ENCODE data around the gene S100A1. TPM values are rescaled to one million over a fixed set of nuclear protein-coding genes. Genes with fewer than 3 reads are reported as not detected.

S100A1 gene
- total RNA-seq, 1 experiment from 2014 or later: not detected

DNA sequence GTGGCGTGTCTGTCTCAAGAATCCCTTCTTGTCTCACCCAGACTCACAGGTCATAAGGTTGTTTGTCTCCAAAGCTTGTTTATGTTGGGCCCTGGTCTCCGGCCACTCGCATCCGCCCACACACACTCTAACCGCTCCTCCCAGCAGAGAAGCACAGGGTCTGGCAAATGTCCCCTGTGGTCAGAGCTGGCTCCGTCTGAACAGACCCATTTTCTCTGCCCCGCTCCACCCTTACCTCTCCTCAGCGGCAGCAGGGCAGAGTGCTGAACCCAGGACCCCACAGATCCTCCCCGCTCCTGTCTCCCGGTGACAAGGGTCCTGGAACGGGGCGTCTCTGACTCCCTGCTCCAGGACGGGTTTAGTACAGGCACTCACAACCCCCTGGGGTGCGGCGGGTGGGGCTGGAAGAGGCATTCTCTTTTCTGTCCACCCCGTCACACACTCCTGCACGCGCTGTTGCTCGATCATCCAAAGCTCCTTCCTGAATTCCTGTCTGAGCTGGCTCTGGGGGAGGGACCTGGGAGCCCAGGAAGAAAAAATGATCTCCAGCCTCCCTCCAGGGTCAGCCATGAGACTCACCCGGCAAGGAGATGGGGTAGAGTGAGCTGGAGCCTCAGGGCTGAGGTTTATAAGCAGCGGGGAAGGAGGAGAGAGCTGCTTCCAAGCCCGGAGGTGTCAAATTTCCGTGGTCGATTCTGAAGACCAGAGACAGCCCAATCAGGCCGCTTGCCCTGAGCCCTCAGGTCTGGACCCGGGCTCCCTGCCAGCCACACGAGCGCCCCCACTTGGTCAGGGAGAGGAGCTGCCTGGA is 1.1 kb upstream of the S100A1 start, which contains the start of gene S100A13:
S100A13 (minus strand) TSS at position 602 of the 811 bp plus-strand sequence. CDS start 1,033 bp downstream, outside the sequence.
- H3K9ac ChIP-seq (ENCODE audit: extremely low read depth, insufficient read length, low read length): peak within 1 kb of the TSS; percentile 49
- Mint-ChIP-seq H3K36me3 (ENCODE audit: insufficient read depth in 1 of 3, low read depth in 3 of 3) (peaks cover 11 to 22% (median 21%) of the 10 kb centered on the region in 3 experiments), H3K27ac (peak within 1 kb of the TSS; percentile 93 to 95 (median 93)), H3K27me3 (ENCODE audit: low read depth) (0 out of 2 replicates have a peak, but pooled peaks cover 2% of the 10 kb centered on the region), H3K4me1 (peaks cover 49 to 50% of the 10 kb centered on the region in 2 experiments), H3K4me3 (peak within 1 kb of the TSS; percentile 74 to 87), H3K9me3 (no peaks in the 10 kb centered on the region; a peak in 1 of 5 replicates)
- H3K9me3 ChIP-seq (ENCODE audit: control insufficient read depth, low read depth, low read length): no peaks in the 10 kb centered on the region
- H3K18ac ChIP-seq (ENCODE audit: insufficient read length, low read depth, low read length): peak within 1 kb of the TSS; percentile 93
- H3K14ac ChIP-seq (ENCODE audit: insufficient read depth, low read length): peak within 1 kb of the TSS; percentile 77
- no peaks in the 10 kb centered on the region for H3K79me2 ChIP-seq (ENCODE audit: insufficient read depth, low read length)
- H3K23ac ChIP-seq (ENCODE audit: insufficient read length, low read depth, low read length): no peak within 1 kb of the TSS
- no CpG with 5 or more reads among the region's 28 CpGs for WGBS (ENCODE audit: extremely low coverage, insufficient read length, low lambda C conversion rate)
- no peaks in the 10 kb centered on the region for H4K20me1 ChIP-seq (ENCODE audit: control insufficient read depth, insufficient read depth, insufficient read length)
- H3K27ac ChIP-seq (ENCODE audit: insufficient read length, low read depth, low read length): no peak within 1 kb of the TSS
- H2BK5ac ChIP-seq (ENCODE audit: insufficient read length, low read length): no peak within 1 kb of the TSS
- no peak within 1 kb of the TSS for H2BK15ac ChIP-seq (ENCODE audit: low read depth, low read length)
- H4K5ac ChIP-seq (ENCODE audit: insufficient read length, low read depth, low read length): no peak within 1 kb of the TSS
- H3T11ph ChIP-seq (ENCODE audit: low read length): no peak within 1 kb of the TSS
- no peak within 1 kb of the TSS for H3K56ac ChIP-seq (ENCODE audit: insufficient read length, low read depth, low read length)
- no peak within 1 kb of the TSS for H2BK12ac ChIP-seq (ENCODE audit: insufficient read length, low read depth, low read length)
- H2BK20ac ChIP-seq (ENCODE audit: low read depth, low read length, poor library complexity, severe bottlenecking): no peak within 1 kb of the TSS
- H3K27me3 ChIP-seq (ENCODE audit: insufficient read depth, low read length): no peaks in the 10 kb centered on the region
- H3K4me1 ChIP-seq (ENCODE audit: insufficient read depth, low read length): 0 out of 2 replicates have a peak, but pooled peaks cover 4% of the 10 kb centered on the region
- H4K8ac ChIP-seq (replicated peaks; ENCODE audit: insufficient read length, low read depth, low read length): no peak within 1 kb of the TSS
- TF ChIP-seq, protein P1, sequence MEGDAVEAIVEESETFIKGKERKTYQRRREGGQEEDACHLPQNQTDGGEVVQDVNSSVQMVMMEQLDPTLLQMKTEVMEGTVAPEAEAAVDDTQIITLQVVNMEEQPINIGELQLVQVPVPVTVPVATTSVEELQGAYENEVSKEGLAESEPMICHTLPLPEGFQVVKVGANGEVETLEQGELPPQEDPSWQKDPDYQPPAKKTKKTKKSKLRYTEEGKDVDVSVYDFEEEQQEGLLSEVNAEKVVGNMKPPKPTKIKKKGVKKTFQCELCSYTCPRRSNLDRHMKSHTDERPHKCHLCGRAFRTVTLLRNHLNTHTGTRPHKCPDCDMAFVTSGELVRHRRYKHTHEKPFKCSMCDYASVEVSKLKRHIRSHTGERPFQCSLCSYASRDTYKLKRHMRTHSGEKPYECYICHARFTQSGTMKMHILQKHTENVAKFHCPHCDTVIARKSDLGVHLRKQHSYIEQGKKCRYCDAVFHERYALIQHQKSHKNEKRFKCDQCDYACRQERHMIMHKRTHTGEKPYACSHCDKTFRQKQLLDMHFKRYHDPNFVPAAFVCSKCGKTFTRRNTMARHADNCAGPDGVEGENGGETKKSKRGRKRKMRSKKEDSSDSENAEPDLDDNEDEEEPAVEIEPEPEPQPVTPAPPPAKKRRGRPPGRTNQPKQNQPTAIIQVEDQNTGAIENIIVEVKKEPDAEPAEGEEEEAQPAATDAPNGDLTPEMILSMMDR (conservative IDR thresholded peaks at IDR 0.05): peak; percentile 94
- H2BK120ac ChIP-seq (ENCODE audit: low read depth, low read length, poor library complexity, severe bottlenecking): no peak within 1 kb of the TSS
- H2AFZ ChIP-seq (ENCODE audit: low read length): no peak within 1 kb of the TSS
- DNase-seq: peak; percentile 98
- H3K23me2 ChIP-seq (ENCODE audit: insufficient read length, low read depth, low read length, poor library complexity, severe bottlenecking): peaks cover 7% of the 10 kb centered on the region
- H4K91ac ChIP-seq (ENCODE audit: insufficient read length, low read depth, low read length): no peak within 1 kb of the TSS
- H2AK5ac ChIP-seq (ENCODE audit: insufficient read length, low read length): no peak within 1 kb of the TSS
- H3K79me1 ChIP-seq (ENCODE audit: insufficient read depth, low read depth, low read length, poor library complexity, severe bottlenecking): no peaks in the 10 kb centered on the region
- peak within 1 kb of the TSS; percentile 87 for H3K4me2 ChIP-seq (ENCODE audit: insufficient read depth, insufficient read length, low read length)
- H3K4ac ChIP-seq (ENCODE audit: low read depth, low read length): no peak within 1 kb of the TSS

All from H9 (cell line).